ENCODE data around the gene TRABD2B. TPM values are rescaled to one million over a fixed set of nuclear protein-coding genes. Genes with fewer than 3 reads are reported as not detected.

Gene TRABD2B
- total and polyA plus RNA-seq, 2 experiments from 2014 or later: 1.6 to 2.0 TPM

- Mint-ChIP-seq H3K4me3 (no peak overlapping the region), H3K36me3 (ENCODE audit: low read depth) (no peaks in the 10 kb centered on the region), H3K4me1 (peaks cover 9% of the 10 kb centered on the region; the same call in 2 of the 3 replicates), H3K27ac (no peak overlapping the region), H3K27me3 (ENCODE audit: insufficient read depth, low read depth, poor library complexity) (peaks cover 4% of the 10 kb centered on the region), H3K9me3 (no peaks in the 10 kb centered on the region)
- H3K4me2 ChIP-seq: no peak overlapping the region
- H3K79me2 ChIP-seq (replicated peaks; ENCODE audit: insufficient read depth): no peaks in the 10 kb centered on the region
- ATAC-seq: peak; percentile 34
- no peak for TF ChIP-seq REST (IDR thresholded peaks at IDR 0.05; ENCODE audit: unreplicated experiment)
- TF ChIP-seq NANOG (IDR thresholded peaks at IDR 0.05; ENCODE audit: borderline replicate concordance): no peak
- TF ChIP-seq ZNF114 (CRISPR knock-in tag; IDR thresholded peaks at IDR 0.05): no peak
- TF ChIP-seq ZNF462 (CRISPR knock-in tag; IDR thresholded peaks at IDR 0.05): no peak
- no peak for TF ChIP-seq POLR2AphosphoS5 (IDR thresholded peaks at IDR 0.05; ENCODE audit: low read depth)
- TF ChIP-seq EZH2phosphoT487 (IDR thresholded peaks at IDR 0.05; ENCODE audit: unreplicated experiment): no peak
- TF ChIP-seq ZNF331 (CRISPR knock-in tag; IDR thresholded peaks at IDR 0.05; ENCODE audit: low read depth): no peak
- no peak for TF ChIP-seq CTCF (conservative IDR thresholded peaks at IDR 0.05; ENCODE audit: low read depth in 2 of 2)
- TF ChIP-seq EZH2 (IDR thresholded peaks at IDR 0.05; ENCODE audit: low read depth, unreplicated experiment): no peak
- TF ChIP-seq STAT1 (IDR thresholded peaks at IDR 0.05; ENCODE audit: unreplicated experiment): no peak
- TF ChIP-seq ETS1 (IDR thresholded peaks at IDR 0.05): no peak
- no peaks in the 10 kb centered on the region for H3F3A ChIP-seq (replicated peaks; ENCODE audit: low read depth)
- H3K4me1 ChIP-seq (ENCODE audit: insufficient read depth): no peaks in the 10 kb centered on the region
- no peaks in the 10 kb centered on the region for H3K27me3 ChIP-seq (ENCODE audit: insufficient read depth)
- H2AFZ ChIP-seq: no peak overlapping the region
- no peak for DNase-seq (ENCODE audit: low spot score)
- H4K20me1 ChIP-seq (replicated peaks; ENCODE audit: insufficient read depth): no peaks in the 10 kb centered on the region
- no peak overlapping the region for H3K27ac ChIP-seq (ENCODE audit: low read depth)
- H3K4me3 ChIP-seq: no peak overlapping the region
- H3K9me2 ChIP-seq (ENCODE audit: insufficient read depth): no peaks in the 10 kb centered on the region
- H3K36me3 ChIP-seq (ENCODE audit: insufficient read depth): no peaks in the 10 kb centered on the region
Observed at GRCh38 chr1:47751996-47752451, 245.2 kb downstream of the TRABD2B start.
